ENCODE results near the gene PXN. TPM values are rescaled to one million over a fixed set of nuclear protein-coding genes. Genes with fewer than 3 reads are reported as not detected.

Gene PXN
- total RNA-seq, 2 donors from 2014 or later: 93.0 to 105 TPM

- H3K4me3 ChIP-seq: no peak overlapping the region
- DNase-seq (ENCODE audit: low spot score) (no peak), ATAC-seq (ENCODE audit: insufficient number of reproducible peaks, low FRiP score, low read depth) (no peak)
- H3K4me1 ChIP-seq (ENCODE audit: control insufficient read depth in 1 of 2, low read depth in 2 of 2): no peaks in the 10 kb centered on the region
- H3K27me3 ChIP-seq (replicated peaks; ENCODE audit: insufficient read depth): no peaks in the 10 kb centered on the region
- H3K36me3 ChIP-seq: peaks cover 69% of the 10 kb centered on the region
- no peak overlapping the region for H3K27ac ChIP-seq
- H3K9me3 ChIP-seq: no peaks in the 10 kb centered on the region
- no peak for TF ChIP-seq CTCF (IDR thresholded peaks at IDR 0.05)
Observed at GRCh38 chr12:120216742-120217605, 48.6 kb downstream of the PXN start.

- no peaks in the 10 kb centered on the region for H3K9me3 ChIP-seq
- TF ChIP-seq CTCF (IDR thresholded peaks at IDR 0.05): no peak
- DNase-seq (ENCODE audit: low spot score) (no peak), ATAC-seq (ENCODE audit: insufficient number of reproducible peaks, low FRiP score, low read depth) (no peak)
- no peak overlapping the region for H3K27ac ChIP-seq
- no peak overlapping the region for H3K4me3 ChIP-seq
- no peaks in the 10 kb centered on the region for H3K27me3 ChIP-seq (replicated peaks; ENCODE audit: insufficient read depth)
- peaks cover 69% of the 10 kb centered on the region for H3K36me3 ChIP-seq
- no peaks in the 10 kb centered on the region for H3K4me1 ChIP-seq (ENCODE audit: control insufficient read depth in 1 of 2, low read depth in 2 of 2)
Observed at GRCh38 chr12:120215766-120216735, 49.5 kb downstream of the PXN start.

- Histone ChIP-seq H3K36me3 (peaks cover 68% of the 10 kb centered on the region), H3K27ac (no peak overlapping the region)
Observed at GRCh38 chr12:120215357-120215735, 50.2 kb downstream of the PXN start.

GRCh38 chr12:120214626-120215356 is 50.7 kb downstream of the PXN start:
- ATAC-seq (ENCODE audit: insufficient number of reproducible peaks, low FRiP score, low read depth) (no peak), DNase-seq (ENCODE audit: low spot score) (no peak)
- Histone ChIP-seq H3K4me3 (no peak overlapping the region), H3K4me1 (ENCODE audit: control insufficient read depth in 1 of 2, low read depth in 2 of 2) (no peaks in the 10 kb centered on the region), H3K27me3 (replicated peaks; ENCODE audit: insufficient read depth) (no peaks in the 10 kb centered on the region), H3K9me3 (no peaks in the 10 kb centered on the region), H3K36me3 (peaks cover 65% of the 10 kb centered on the region), H3K27ac (no peak overlapping the region)
- TF ChIP-seq CTCF (IDR thresholded peaks at IDR 0.05): no peak

More at GRCh38 chr12:120215357-120215735, 50.2 kb downstream of the PXN start:
- Histone ChIP-seq H3K27me3 (replicated peaks; ENCODE audit: insufficient read depth) (no peaks in the 10 kb centered on the region), H3K9me3 (no peaks in the 10 kb centered on the region), H3K4me1 (ENCODE audit: control insufficient read depth in 1 of 2, low read depth in 2 of 2) (no peaks in the 10 kb centered on the region), H3K4me3 (no peak overlapping the region)
- TF ChIP-seq CTCF (IDR thresholded peaks at IDR 0.05): no peak
- ATAC-seq (ENCODE audit: insufficient number of reproducible peaks, low FRiP score, low read depth) (no peak), DNase-seq (ENCODE audit: low spot score) (no peak)

Data from thoracic aorta (tissue), 2 donors.